GM10248 (cell line): ENCODE results near the gene GNMT.

Experiments
- CTCF ChIA-PET: fragments of 300-600 bp; sonication (Branson Sonifier 250); formaldehyde crosslinking; extraction: SDS; loops from one replicate; lab custom pipeline; 2021; ENCODE audit warnings: antibody characterized with exemption; lab: Yijun Ruan, JAX
- POLR2A ChIA-PET: fragments of 350-650 bp; sonication (Branson Sonifier 250); formaldehyde crosslinking; extraction: SDS; loops from one replicate; lab custom pipeline; 2020; ENCODE audit warnings: antibody characterized with exemption; lab: Yijun Ruan, JAX
- DNase-seq: peaks from one replicate; pipeline ENCODE4 v3.0.0; 2012; ENCODE audit errors: extremely low spot score
- CTCF ChIP-seq: IDR thresholded peaks from 2 replicates; pipeline ENCODE4 v1.5.1; 2012; ENCODE audit warnings: mild to moderate bottlenecking, low read depth; ENCODE audit errors: extremely low read depth, missing control alignments, control extremely low read depth

GNMT gene

GRCh38 chr6:43012364-43012763 lies 51.8 kb downstream of the GNMT start:
- DNase-seq, result no peak
- no peak for TF ChIP-seq CTCF
- ChIA-PET POLR2A (no interaction called here), CTCF (interaction anchor here (1.5 to 1.9 kb wide), 3 partner anchors 13 to 131 kb away, joined by 4 to 6 read pairs (median 4); no protein-coding TSS in a partner anchor)

- ChIA-PET POLR2A (interaction anchor here (0.6 to 1.4 kb wide), 2 partner anchors 19 to 35 kb away, joined by 5 to 6 read pairs; partner anchors contain the start of gene PEX6), CTCF (interaction anchor here (1.2 to 2.1 kb wide), 5 partner anchors 11 to 134 kb away, joined by 3 to 15 read pairs (median 5); no protein-coding TSS in a partner anchor)
- no peak for DNase-seq
- no peak for TF ChIP-seq CTCF
Measured at GRCh38 chr6:43013097-43013842, 52.7 kb downstream of the GNMT start.
